SK-N-SH treated with all-trans-retinoic acid at 6 μM for 48 hours (cell line): ENCODE measurements around the gene SIPA1L2.

Experiments used
- ARNTL ChIP-seq: fragments of 450-650 bp; formaldehyde crosslinking; IDR thresholded peaks from 2 replicates; pipeline ENCODE4 v1.5.0; 2020; ENCODE audit warnings: low read depth, mild to moderate bottlenecking, moderate library complexity, borderline replicate concordance
- GLIS3 ChIP-seq: fragments of 250-450 bp; sonication (Bioruptor Pico); IDR thresholded peaks from 2 replicates; pipeline ENCODE4 v1.5.0; 2020; ENCODE audit warnings: mild to moderate bottlenecking, moderate library complexity
- OSR1 ChIP-seq: fragments of 250-450 bp; sonication (Bioruptor Pico); IDR thresholded peaks from 2 replicates; pipeline ENCODE4 v1.8.0; 2022; ENCODE audit warnings: moderate library complexity, mild to moderate bottlenecking, inconsistent platforms
- PATZ1 ChIP-seq: fragments of 250-450 bp; sonication (Bioruptor Pico); IDR thresholded peaks from 2 replicates; pipeline ENCODE4 v1.8.0; 2020; ENCODE audit warnings: mild to moderate bottlenecking, moderate library complexity, borderline replicate concordance
- RARB ChIP-seq: fragments of 250-450 bp; sonication (Bioruptor Pico); IDR thresholded peaks from 2 replicates; pipeline ENCODE4 v1.8.0; 2021; ENCODE audit warnings: mild to moderate bottlenecking, moderate library complexity
- SNAI2 ChIP-seq: fragments of 250-450 bp; sonication (Bioruptor Pico); IDR thresholded peaks from 2 replicates; pipeline ENCODE4 v1.5.0; 2020; ENCODE audit warnings: mild to moderate bottlenecking, moderate library complexity
- TSHZ2 ChIP-seq: fragments of 250-450 bp; sonication (Bioruptor Pico); IDR thresholded peaks from 2 replicates; pipeline ENCODE4 v1.5.0; 2020; ENCODE audit warnings: mild to moderate bottlenecking, moderate library complexity
- ZFP3 ChIP-seq: fragments of 250-450 bp; sonication (Bioruptor Pico); IDR thresholded peaks from 2 replicates; pipeline ENCODE4 v1.5.0; 2020; ENCODE audit warnings: mild to moderate bottlenecking, moderate library complexity
- ZNF70 ChIP-seq: fragments of 450-650 bp; formaldehyde crosslinking; IDR thresholded peaks from 2 replicates; pipeline ENCODE4 v1.5.0; 2020; ENCODE audit warnings: mild to moderate bottlenecking, moderate library complexity

- TF ChIP-seq GLIS3 = no peak
- no peak for TF ChIP-seq ZFP3 (CRISPR knock-in tag)
- TF ChIP-seq OSR1 (CRISPR knock-in tag) = no peak
- TF ChIP-seq RARB (CRISPR knock-in tag) = no peak
- no peak for TF ChIP-seq SNAI2 (CRISPR knock-in tag)
- TF ChIP-seq PATZ1 (CRISPR knock-in tag) = no peak
- TF ChIP-seq TSHZ2 = no peak
- TF ChIP-seq ARNTL (CRISPR knock-in tag) = no peak
- no peak for TF ChIP-seq ZNF70 (CRISPR knock-in tag)
Observed at GRCh38 chr1:232635279-232635678, 5.3 kb upstream of the SIPA1L2 start.
